HG03521 (cell line): ENCODE measurements around the gene BANP.

Source experiments
- ATAC-seq: cut with Tn5 transposase; IDR thresholded peaks from one replicate; pipeline ENCODE4 v1.9.1; 2021; ENCODE audit warnings: mild to moderate bottlenecking, moderate library complexity; ENCODE audit not compliant: unreplicated experiment

Gene BANP

GRCh38 chr16:87948735-87949070 is 2.5 kb upstream of the BANP start:
- ATAC-seq = no peak

GRCh38 chr16:87949071-87949744 is 2.0 kb upstream of the BANP start:
- ATAC-seq = no peak

GRCh38 chr16:87951552-87952538 is 611 bp downstream of the BANP start:
- ATAC-seq = no peak

- no peak for ATAC-seq
Measured at GRCh38 chr16:87952751-87953150, 1.5 kb downstream of the BANP start.

GRCh38 chr16:87953308-87954215 is 2.3 kb downstream of the BANP start:
- no peak for ATAC-seq

- no peak for ATAC-seq
Measured at GRCh38 chr16:87954361-87954760, 3.1 kb downstream of the BANP start.

GRCh38 chr16:87954826-87955225 is 3.6 kb downstream of the BANP start:
- ATAC-seq = no peak

GRCh38 chr16:87955302-87956097 is 4.3 kb downstream of the BANP start:
- ATAC-seq = no peak

GRCh38 chr16:87956098-87956364 is 4.8 kb downstream of the BANP start:
- ATAC-seq = no peak

GRCh38 chr16:87956365-87957231 is 5.4 kb downstream of the BANP start:
- ATAC-seq = no peak

GRCh38 chr16:87957296-87958094 is 6.3 kb downstream of the BANP start:
- ATAC-seq = no peak

- no peak for ATAC-seq
Measured at GRCh38 chr16:87958632-87959031, 7.4 kb downstream of the BANP start.

GRCh38 chr16:87959391-87959990 is 8.3 kb downstream of the BANP start:
- ATAC-seq = no peak

- no peak for ATAC-seq
Measured at GRCh38 chr16:87960296-87960695, 9.1 kb downstream of the BANP start.

GRCh38 chr16:87960852-87961251 is 9.6 kb downstream of the BANP start:
- ATAC-seq = no peak

GRCh38 chr16:87961623-87962022 is 10.4 kb downstream of the BANP start:
- no peak for ATAC-seq

- ATAC-seq = no peak
Measured at GRCh38 chr16:87963400-87963799, 12.2 kb downstream of the BANP start.

- no peak for ATAC-seq
Measured at GRCh38 chr16:87964049-87964659, 12.9 kb downstream of the BANP start.
